ENCODE data around the gene RPS6KB2.

DNA sequence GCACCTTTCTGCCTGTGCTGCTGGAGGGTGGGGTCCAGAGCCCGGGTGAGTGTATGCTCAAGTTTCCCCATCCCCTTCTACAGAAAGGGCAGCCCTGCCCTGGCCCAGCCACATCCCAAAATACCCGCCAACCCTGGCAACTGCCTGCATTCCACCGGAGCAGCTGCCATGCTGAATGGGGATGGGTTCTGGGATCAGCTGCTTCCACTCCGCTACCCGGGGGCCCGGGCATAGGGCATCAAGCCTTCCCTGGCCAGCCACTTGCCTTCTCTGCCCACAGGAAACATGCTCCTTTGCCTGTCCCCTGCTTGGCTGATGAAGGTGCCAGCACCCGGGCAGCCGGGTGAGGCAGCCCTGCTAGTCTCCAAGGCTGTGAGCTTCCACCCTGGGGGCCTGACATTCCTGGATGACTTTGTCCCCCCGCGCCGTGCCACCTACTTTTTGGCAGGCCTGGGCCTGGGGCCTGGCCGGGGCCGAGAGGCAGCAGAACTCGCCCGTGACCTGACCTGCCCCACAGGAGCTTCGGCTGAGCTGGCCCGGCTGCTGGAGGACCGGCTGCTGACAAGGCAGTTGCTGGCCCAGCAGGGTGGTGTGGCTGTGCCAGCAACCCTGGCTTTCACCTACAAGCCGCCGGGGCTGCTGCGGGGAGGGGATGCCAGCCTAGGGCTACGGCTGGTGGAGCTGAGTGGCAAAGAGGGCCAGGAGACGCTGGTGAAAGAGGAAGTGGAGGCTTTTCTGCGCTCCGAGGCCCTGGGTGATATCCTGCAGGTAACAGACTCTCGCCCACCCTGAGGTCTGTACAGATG, 9.6 kb upstream of the RPS6KB2 start:
- TF ChIP-seq, protein P1, sequence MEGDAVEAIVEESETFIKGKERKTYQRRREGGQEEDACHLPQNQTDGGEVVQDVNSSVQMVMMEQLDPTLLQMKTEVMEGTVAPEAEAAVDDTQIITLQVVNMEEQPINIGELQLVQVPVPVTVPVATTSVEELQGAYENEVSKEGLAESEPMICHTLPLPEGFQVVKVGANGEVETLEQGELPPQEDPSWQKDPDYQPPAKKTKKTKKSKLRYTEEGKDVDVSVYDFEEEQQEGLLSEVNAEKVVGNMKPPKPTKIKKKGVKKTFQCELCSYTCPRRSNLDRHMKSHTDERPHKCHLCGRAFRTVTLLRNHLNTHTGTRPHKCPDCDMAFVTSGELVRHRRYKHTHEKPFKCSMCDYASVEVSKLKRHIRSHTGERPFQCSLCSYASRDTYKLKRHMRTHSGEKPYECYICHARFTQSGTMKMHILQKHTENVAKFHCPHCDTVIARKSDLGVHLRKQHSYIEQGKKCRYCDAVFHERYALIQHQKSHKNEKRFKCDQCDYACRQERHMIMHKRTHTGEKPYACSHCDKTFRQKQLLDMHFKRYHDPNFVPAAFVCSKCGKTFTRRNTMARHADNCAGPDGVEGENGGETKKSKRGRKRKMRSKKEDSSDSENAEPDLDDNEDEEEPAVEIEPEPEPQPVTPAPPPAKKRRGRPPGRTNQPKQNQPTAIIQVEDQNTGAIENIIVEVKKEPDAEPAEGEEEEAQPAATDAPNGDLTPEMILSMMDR (optimal IDR thresholded peaks at IDR 0.05 in 1 of 3, IDR thresholded peaks at IDR 0.05 in 1 of 3, conservative IDR thresholded peaks at IDR 0.05 in 1 of 3; ENCODE audit: extremely low read depth in 1 of 3, insufficient read depth in 2 of 3, low read length in 3 of 3), result no peak
- TF ChIP-seq EZH2 (IDR thresholded peaks at IDR 0.05; ENCODE audit: low read length), result no peak

Measured in keratinocyte (primary cell).